GM12872 (cell line): ENCODE results near the gene KCNE4.

Source experiments
- CTCF ChIP-seq: IDR thresholded peaks from 3 replicates; pipeline ENCODE4 v1.5.1; 2011; ENCODE audit warnings: low read depth, mild to moderate bottlenecking, low read length, moderate library complexity; ENCODE audit not compliant: insufficient read depth

Gene KCNE4

GRCh38 chr2:223065107-223065506 is 13.1 kb downstream of the KCNE4 start:
- no peak for TF ChIP-seq CTCF

- no peak for TF ChIP-seq CTCF
Measured at GRCh38 chr2:223066721-223067120, 14.7 kb downstream of the KCNE4 start.

GRCh38 chr2:223068071-223068470 is 16.1 kb downstream of the KCNE4 start:
- TF ChIP-seq CTCF: no peak

- no peak for TF ChIP-seq CTCF
Measured at GRCh38 chr2:223069465-223069864, 17.5 kb downstream of the KCNE4 start.

- TF ChIP-seq CTCF: no peak
Measured at GRCh38 chr2:223069988-223070387, 18.0 kb downstream of the KCNE4 start.

- no peak for TF ChIP-seq CTCF
Measured at GRCh38 chr2:223071139-223071538, 19.1 kb downstream of the KCNE4 start.

- TF ChIP-seq CTCF: no peak
Measured at GRCh38 chr2:223072826-223073225, 20.8 kb downstream of the KCNE4 start.
